Neural cell (in vitro differentiated cells): ENCODE results near the gene ZNF430. TPM values are rescaled to one million over a fixed set of nuclear protein-coding genes. Genes with fewer than 3 reads are reported as not detected.
A peak's percentile ranks its signal among the peaks of the same experiment; 100 is the strongest.

Experiments used
- H2AFZ ChIP-seq: fragments of 200-600, 300-800 bp; sonication (generic), shearing (Covaris generic); 2 replicates; pipeline ENCODE4 v1.6.0; 2014; ENCODE audit warnings: low read depth, mild to moderate bottlenecking, antibody characterized with exemption, low read length, moderate library complexity
- H3F3A ChIP-seq: fragments of 200-600 bp; shearing (Covaris generic); 2 replicates; pipeline ENCODE4 v1.6.1; 2016; ENCODE audit warnings: mild to moderate bottlenecking, moderate library complexity, mixed read lengths, antibody characterized with exemption, low read length; ENCODE audit not compliant: insufficient read depth, poor library complexity, severe bottlenecking
- H3K27ac ChIP-seq: fragments of 200-600, 300-800 bp; sonication (generic), shearing (Covaris generic); 2 replicates; pipeline ENCODE4 v1.5.1; 2014; ENCODE audit warnings: mild to moderate bottlenecking, low read length, moderate library complexity
- H3K27me3 ChIP-seq: fragments of 300-800, 200-600 bp; sonication (generic), shearing (Covaris generic); 2 replicates; pipeline ENCODE4 v1.6.0; 2014; ENCODE audit warnings: mild to moderate bottlenecking, low read depth, low read length, moderate library complexity; ENCODE audit not compliant: insufficient read depth
- H3K36me3 ChIP-seq: fragments of 300-800, 200-600 bp; sonication (generic), shearing (Covaris generic); 2 replicates; pipeline ENCODE4 v1.5.1; 2014; ENCODE audit warnings: mild to moderate bottlenecking, antibody characterized with exemption, low read length, moderate library complexity; ENCODE audit not compliant: insufficient read depth
- H3K4me2 ChIP-seq: fragments of 300-800, 200-600 bp; sonication (generic), shearing (Covaris generic); 2 replicates; pipeline ENCODE4 v1.6.0; 2014; ENCODE audit warnings: mild to moderate bottlenecking, low read length
- H3K4me3 ChIP-seq: fragments of 300-800, 200-600 bp; sonication (generic), shearing (Covaris generic); 2 replicates; pipeline ENCODE4 v1.5.1; 2014; ENCODE audit warnings: mild to moderate bottlenecking, low read length, moderate library complexity
- H3K79me2 ChIP-seq: fragments of 200-600 bp; shearing (Covaris generic); replicated peaks from 2 replicates; pipeline ENCODE4 v1.6.0; 2014; ENCODE audit warnings: mild to moderate bottlenecking, low read length, moderate library complexity; ENCODE audit not compliant: insufficient read depth
- H3K9ac ChIP-seq: fragments of 300-800, 200-600 bp; sonication (generic), shearing (Covaris generic); 2 replicates; pipeline ENCODE4 v1.6.1; 2016; ENCODE audit warnings: mild to moderate bottlenecking, low read length, mixed read lengths
- H3K9me2 ChIP-seq: fragments of 200-600 bp; shearing (Covaris generic); 2 replicates; pipeline ENCODE4 v1.6.1; 2016; ENCODE audit warnings: mild to moderate bottlenecking, low read length, mixed read lengths; ENCODE audit not compliant: insufficient read depth
- H3K9me3 ChIP-seq: fragments of 200-600, 300-800 bp; sonication (generic), shearing (Covaris generic); 2 replicates; pipeline ENCODE4 v1.6.1; 2016; ENCODE audit warnings: mild to moderate bottlenecking, mixed run types, low read length, moderate library complexity, mixed read lengths
- H4K20me1 ChIP-seq: fragments of 200-600 bp; shearing (Covaris generic); 2 replicates; pipeline ENCODE4 v1.6.1; 2016; ENCODE audit warnings: mild to moderate bottlenecking, mixed run types; ENCODE audit not compliant: insufficient read depth
- CTCF ChIP-seq: fragments of 450-650 bp; IDR thresholded peaks from 2 replicates; pipeline ENCODE4 v1.5.1; 2014; ENCODE audit warnings: antibody characterized with exemption, mild to moderate bottlenecking, moderate library complexity; ENCODE audit not compliant: poor library complexity, severe bottlenecking
- EP300 ChIP-seq: fragments of 450-650 bp; conservative IDR thresholded peaks from 2 replicates; pipeline ENCODE4 v1.6.1; 2014; ENCODE audit warnings: antibody characterized with exemption, mild to moderate bottlenecking, moderate library complexity; ENCODE audit not compliant: poor library complexity, severe bottlenecking
- EZH2 ChIP-seq: fragments of 200-600, 300-800 bp; shearing (Covaris generic), sonication (generic); IDR thresholded peaks from 2 replicates; pipeline ENCODE4 v1.6.1; 2014; ENCODE audit warnings: antibody characterized with exemption, low read length, borderline replicate concordance, mild to moderate bottlenecking; ENCODE audit not compliant: insufficient read depth, poor library complexity, severe bottlenecking
- MXI1 ChIP-seq: fragments of 450-650 bp; conservative IDR thresholded peaks from 2 replicates; pipeline ENCODE4 v1.6.1; 2014; ENCODE audit warnings: antibody characterized with exemption, mild to moderate bottlenecking; ENCODE audit not compliant: poor library complexity, severe bottlenecking
- POLR2AphosphoS5 ChIP-seq: IDR thresholded peaks from 2 replicates; pipeline ENCODE4 v1.6.1; 2012
- RAD21 ChIP-seq: fragments of 450-650 bp; conservative IDR thresholded peaks from 2 replicates; pipeline ENCODE4 v1.6.1; 2014; ENCODE audit warnings: antibody characterized with exemption, mild to moderate bottlenecking, moderate library complexity
- REST ChIP-seq: IDR thresholded peaks from 2 replicates; pipeline ENCODE4 v1.6.1; 2012; ENCODE audit warnings: borderline replicate concordance
- SMC3 ChIP-seq: fragments of 450-650 bp; conservative IDR thresholded peaks from 2 replicates; pipeline ENCODE4 v1.6.1; 2014; ENCODE audit warnings: antibody characterized with exemption, mild to moderate bottlenecking, moderate library complexity; ENCODE audit not compliant: poor library complexity
- TAF1 ChIP-seq: IDR thresholded peaks from 2 replicates; pipeline ENCODE4 v1.6.1; 2012; ENCODE audit warnings: low read depth
- polyA plus RNA-seq: library from polyadenylated mRNA; depleted of rRNA; stranded (reverse); fragments of >200 nt; gene quantifications from 2 replicates; pipeline ENCODE4 v1.2.3, GENCODE V29; 2014

Gene ZNF430
- polyA plus RNA-seq, 1 donor from 2014 or later = 13.7 TPM

- Histone ChIP-seq H4K20me1 (no peaks in the 10 kb centered on the region), H3F3A (no peaks in the 10 kb centered on the region), H2AFZ (no peak overlapping the region), H3K27me3 (no peaks in the 10 kb centered on the region), H3K4me3 (peak overlapping the region; percentile 97), H3K27ac (no peak overlapping the region), H3K9me2 (no peaks in the 10 kb centered on the region), H3K79me2 (peaks cover 46% of the 10 kb centered on the region), H3K4me2 (no peak overlapping the region), H3K9me3 (no peaks in the 10 kb centered on the region), H3K36me3 (no peaks in the 10 kb centered on the region), H3K9ac (no peak overlapping the region)
- TF ChIP-seq TAF1 (no peak), EP300 (no peak), EZH2 (no peak), POLR2AphosphoS5 (no peak), SMC3 (no peak), MXI1 (no peak), RAD21 (no peak), REST (no peak), CTCF (no peak)
These were observed 2.5 kb downstream of the ZNF430 start for GRCh38 chr19:21022996-21023395.

- Histone ChIP-seq H3K9me2 (no peaks in the 10 kb centered on the region), H3F3A (no peaks in the 10 kb centered on the region), H3K4me3 (no peak overlapping the region), H4K20me1 (no peaks in the 10 kb centered on the region), H3K4me2 (no peak overlapping the region), H3K9me3 (no peaks in the 10 kb centered on the region), H3K27me3 (no peaks in the 10 kb centered on the region), H3K36me3 (no peaks in the 10 kb centered on the region), H2AFZ (no peak overlapping the region), H3K27ac (no peak overlapping the region), H3K9ac (no peak overlapping the region), H3K79me2 (peaks cover 54% of the 10 kb centered on the region)
- TF ChIP-seq POLR2AphosphoS5 (no peak), EP300 (no peak), REST (no peak), SMC3 (no peak), CTCF (no peak), MXI1 (no peak), EZH2 (no peak), RAD21 (no peak), TAF1 (no peak)
These were observed 3.4 kb downstream of the ZNF430 start for GRCh38 chr19:21023901-21024300.
